Lower lobe of right lung (tissue), 2 donors: ENCODE measurements around the gene HADHB. TPM values are rescaled to one million over a fixed set of nuclear protein-coding genes. Genes with fewer than 3 reads are reported as not detected.

Experiments used
- ATAC-seq, 2 donors: fragments of 200-7000 bp; cut with Tn5 transposase; one replicate each; pipeline ENCODE4 v1.9.1; 2020 to 2022; ENCODE audit warnings: mild to moderate bottlenecking in 2 of 2, moderate library complexity in 2 of 2
- DNase-seq: peaks from one replicate; pipeline ENCODE4 v3.0.0-alpha.2; 2020
- H3K27ac ChIP-seq: fragments of 200-600 bp; one replicate; pipeline ENCODE4 v1.8.0; 2022
- H3K27me3 ChIP-seq: fragments of 200-600 bp; one replicate; pipeline ENCODE4 v1.8.0; 2022; ENCODE audit warnings: low read depth
- H3K36me3 ChIP-seq: fragments of 200-600 bp; one replicate; pipeline ENCODE4 v1.8.0; 2022; ENCODE audit warnings: mild to moderate bottlenecking
- H3K4me1 ChIP-seq: fragments of 200-600 bp; one replicate; pipeline ENCODE4 v1.8.0; 2022
- H3K4me3 ChIP-seq: fragments of 200-600 bp; one replicate; pipeline ENCODE4 v1.8.0; 2022; ENCODE audit warnings: mild to moderate bottlenecking
- H3K9me3 ChIP-seq: fragments of 200-600 bp; one replicate; pipeline ENCODE4 v1.8.0; 2022
- CTCF ChIP-seq: fragments of 200-600 bp; IDR thresholded peaks from one replicate; pipeline ENCODE4 v1.8.0; 2022; ENCODE audit warnings: antibody characterized with exemption, mild to moderate bottlenecking
- intact Hi-C: fragments of 100-400 bp; cut with DNase I; formaldehyde crosslinking; loops from one replicate; pipeline ENCODE4 v1.11.0; 2022
- total RNA-seq: library from RNA; stranded (reverse); fragmentation: NEBNext Ultra II Directional; extraction: Animal tissue kit (Norgen Biotek cat#: 25700); gene quantifications from one replicate; pipeline ENCODE4 v1.2.1, GENCODE V29; 2021
- donor health status: DM: no; HTN: yes; CAD: no; lungs with severe emphysema.

The HADHB gene
- total RNA-seq, 1 donor from 2014 or later: 119 TPM

GRCh38 chr2:26305540-26305939 lies 60.8 kb downstream of the HADHB start:
- TF ChIP-seq CTCF: no peak
- intact Hi-C loops: no loop called here
- no peaks in the 10 kb centered on the region for H3K36me3 ChIP-seq
- peaks cover 4% of the 10 kb centered on the region for H3K4me1 ChIP-seq
- ATAC-seq (no peak), DNase-seq (no peak)
- H3K27me3 ChIP-seq: no peaks in the 10 kb centered on the region
- H3K27ac ChIP-seq: no peak overlapping the region
- no peaks in the 10 kb centered on the region for H3K9me3 ChIP-seq
- no peak overlapping the region for H3K4me3 ChIP-seq

- ATAC-seq (no peak), DNase-seq (no peak)
- no peaks in the 10 kb centered on the region for H3K36me3 ChIP-seq
- intact Hi-C loops: no loop called here
- no peaks in the 10 kb centered on the region for H3K27me3 ChIP-seq
- no peak overlapping the region for H3K27ac ChIP-seq
- H3K4me3 ChIP-seq: no peak overlapping the region
- no peaks in the 10 kb centered on the region for H3K4me1 ChIP-seq
- no peaks in the 10 kb centered on the region for H3K9me3 ChIP-seq
- TF ChIP-seq CTCF: no peak
These were observed 65.2 kb downstream of the HADHB start for GRCh38 chr2:26309921-26310320.

GRCh38 chr2:26312471-26312870 lies 67.7 kb downstream of the HADHB start:
- H3K36me3 ChIP-seq: no peaks in the 10 kb centered on the region
- no peak overlapping the region for H3K27ac ChIP-seq
- no peak for ATAC-seq
- H3K9me3 ChIP-seq: no peaks in the 10 kb centered on the region
- H3K4me3 ChIP-seq: no peak overlapping the region
- DNase-seq: no peak
- TF ChIP-seq CTCF: no peak
- intact Hi-C loops: no loop called here
- no peaks in the 10 kb centered on the region for H3K27me3 ChIP-seq
- no peaks in the 10 kb centered on the region for H3K4me1 ChIP-seq

- no peaks in the 10 kb centered on the region for H3K27me3 ChIP-seq
- no peak overlapping the region for H3K27ac ChIP-seq
- H3K4me1 ChIP-seq: no peaks in the 10 kb centered on the region
- ATAC-seq (no peak), DNase-seq (no peak)
- no peak overlapping the region for H3K4me3 ChIP-seq
- H3K36me3 ChIP-seq: no peaks in the 10 kb centered on the region
- H3K9me3 ChIP-seq: no peaks in the 10 kb centered on the region
- intact Hi-C loops: no loop called here
- no peak for TF ChIP-seq CTCF
These were observed 68.7 kb downstream of the HADHB start for GRCh38 chr2:26313446-26313845.

GRCh38 chr2:26314243-26314642 lies 69.5 kb downstream of the HADHB start:
- no peaks in the 10 kb centered on the region for H3K9me3 ChIP-seq
- no peak overlapping the region for H3K27ac ChIP-seq
- no peaks in the 10 kb centered on the region for H3K4me1 ChIP-seq
- no peaks in the 10 kb centered on the region for H3K27me3 ChIP-seq
- intact Hi-C loops: no loop called here
- no peaks in the 10 kb centered on the region for H3K36me3 ChIP-seq
- no peak overlapping the region for H3K4me3 ChIP-seq
- no peak for TF ChIP-seq CTCF
- DNase-seq: no peak
- no peak for ATAC-seq

- intact Hi-C loops: no loop called here
- no peak for DNase-seq
- no peak overlapping the region for H3K4me3 ChIP-seq
These were observed 71.3 kb downstream of the HADHB start for GRCh38 chr2:26316041-26316440.

More at GRCh38 chr2:26316041-26316440, 71.3 kb downstream of the HADHB start:
- TF ChIP-seq CTCF: no peak
- Histone ChIP-seq H3K4me1 (no peaks in the 10 kb centered on the region), H3K36me3 (no peaks in the 10 kb centered on the region), H3K27me3 (no peaks in the 10 kb centered on the region), H3K27ac (no peak overlapping the region), H3K9me3 (no peaks in the 10 kb centered on the region)
- ATAC-seq: no peak
